ENCODE results near the gene MRPL21.

DNA sequence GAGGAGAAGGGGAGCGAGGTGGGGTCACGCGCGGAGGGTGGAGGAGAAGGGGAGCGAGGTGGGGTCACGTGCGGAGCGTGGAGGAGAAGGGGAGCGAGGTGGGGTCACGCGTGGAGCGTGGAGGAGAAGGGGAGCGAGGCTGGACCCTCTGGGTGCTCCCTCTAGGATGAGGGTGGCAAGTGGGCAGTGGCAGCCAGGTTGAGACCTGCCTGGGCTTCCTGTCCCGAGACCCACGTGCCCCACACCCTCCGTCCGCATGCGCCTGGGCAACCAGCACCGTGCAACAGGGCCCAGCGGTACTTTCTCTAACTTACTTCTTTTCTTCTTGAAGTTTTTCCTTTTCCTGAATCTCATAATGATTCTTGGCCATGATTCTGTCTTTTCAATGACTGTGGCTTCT, 11.1 kb downstream of the MRPL21 start:
- TF ChIP-seq, protein P1, sequence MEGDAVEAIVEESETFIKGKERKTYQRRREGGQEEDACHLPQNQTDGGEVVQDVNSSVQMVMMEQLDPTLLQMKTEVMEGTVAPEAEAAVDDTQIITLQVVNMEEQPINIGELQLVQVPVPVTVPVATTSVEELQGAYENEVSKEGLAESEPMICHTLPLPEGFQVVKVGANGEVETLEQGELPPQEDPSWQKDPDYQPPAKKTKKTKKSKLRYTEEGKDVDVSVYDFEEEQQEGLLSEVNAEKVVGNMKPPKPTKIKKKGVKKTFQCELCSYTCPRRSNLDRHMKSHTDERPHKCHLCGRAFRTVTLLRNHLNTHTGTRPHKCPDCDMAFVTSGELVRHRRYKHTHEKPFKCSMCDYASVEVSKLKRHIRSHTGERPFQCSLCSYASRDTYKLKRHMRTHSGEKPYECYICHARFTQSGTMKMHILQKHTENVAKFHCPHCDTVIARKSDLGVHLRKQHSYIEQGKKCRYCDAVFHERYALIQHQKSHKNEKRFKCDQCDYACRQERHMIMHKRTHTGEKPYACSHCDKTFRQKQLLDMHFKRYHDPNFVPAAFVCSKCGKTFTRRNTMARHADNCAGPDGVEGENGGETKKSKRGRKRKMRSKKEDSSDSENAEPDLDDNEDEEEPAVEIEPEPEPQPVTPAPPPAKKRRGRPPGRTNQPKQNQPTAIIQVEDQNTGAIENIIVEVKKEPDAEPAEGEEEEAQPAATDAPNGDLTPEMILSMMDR (conservative IDR thresholded peaks at IDR 0.05; ENCODE audit: low read depth in 2 of 2): no peak
- TF ChIP-seq POLR2AphosphoS5 (IDR thresholded peaks at IDR 0.05; ENCODE audit: low read depth) (no peak), EZH2 (IDR thresholded peaks at IDR 0.05; ENCODE audit: low read depth, unreplicated experiment) (no peak), STAT1 (IDR thresholded peaks at IDR 0.05; ENCODE audit: unreplicated experiment) (no peak), CREB1 (CRISPR knock-in tag; IDR thresholded peaks at IDR 0.05; ENCODE audit: low read depth) (no peak), REST (IDR thresholded peaks at IDR 0.05; ENCODE audit: unreplicated experiment) (no peak), EZH2phosphoT487 (IDR thresholded peaks at IDR 0.05; ENCODE audit: unreplicated experiment) (no peak), NANOG (IDR thresholded peaks at IDR 0.05; ENCODE audit: borderline replicate concordance) (no peak), JUNB (IDR thresholded peaks at IDR 0.05; ENCODE audit: unreplicated experiment) (no peak), ZNF331 (CRISPR knock-in tag; IDR thresholded peaks at IDR 0.05; ENCODE audit: low read depth) (no peak), ZNF114 (CRISPR knock-in tag; IDR thresholded peaks at IDR 0.05) (no peak)
- TF ChIP-seq, protein P2, sequence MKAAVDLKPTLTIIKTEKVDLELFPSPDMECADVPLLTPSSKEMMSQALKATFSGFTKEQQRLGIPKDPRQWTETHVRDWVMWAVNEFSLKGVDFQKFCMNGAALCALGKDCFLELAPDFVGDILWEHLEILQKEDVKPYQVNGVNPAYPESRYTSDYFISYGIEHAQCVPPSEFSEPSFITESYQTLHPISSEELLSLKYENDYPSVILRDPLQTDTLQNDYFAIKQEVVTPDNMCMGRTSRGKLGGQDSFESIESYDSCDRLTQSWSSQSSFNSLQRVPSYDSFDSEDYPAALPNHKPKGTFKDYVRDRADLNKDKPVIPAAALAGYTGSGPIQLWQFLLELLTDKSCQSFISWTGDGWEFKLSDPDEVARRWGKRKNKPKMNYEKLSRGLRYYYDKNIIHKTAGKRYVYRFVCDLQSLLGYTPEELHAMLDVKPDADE (IDR thresholded peaks at IDR 0.05): no peak
- TF ChIP-seq, protein P3, sequence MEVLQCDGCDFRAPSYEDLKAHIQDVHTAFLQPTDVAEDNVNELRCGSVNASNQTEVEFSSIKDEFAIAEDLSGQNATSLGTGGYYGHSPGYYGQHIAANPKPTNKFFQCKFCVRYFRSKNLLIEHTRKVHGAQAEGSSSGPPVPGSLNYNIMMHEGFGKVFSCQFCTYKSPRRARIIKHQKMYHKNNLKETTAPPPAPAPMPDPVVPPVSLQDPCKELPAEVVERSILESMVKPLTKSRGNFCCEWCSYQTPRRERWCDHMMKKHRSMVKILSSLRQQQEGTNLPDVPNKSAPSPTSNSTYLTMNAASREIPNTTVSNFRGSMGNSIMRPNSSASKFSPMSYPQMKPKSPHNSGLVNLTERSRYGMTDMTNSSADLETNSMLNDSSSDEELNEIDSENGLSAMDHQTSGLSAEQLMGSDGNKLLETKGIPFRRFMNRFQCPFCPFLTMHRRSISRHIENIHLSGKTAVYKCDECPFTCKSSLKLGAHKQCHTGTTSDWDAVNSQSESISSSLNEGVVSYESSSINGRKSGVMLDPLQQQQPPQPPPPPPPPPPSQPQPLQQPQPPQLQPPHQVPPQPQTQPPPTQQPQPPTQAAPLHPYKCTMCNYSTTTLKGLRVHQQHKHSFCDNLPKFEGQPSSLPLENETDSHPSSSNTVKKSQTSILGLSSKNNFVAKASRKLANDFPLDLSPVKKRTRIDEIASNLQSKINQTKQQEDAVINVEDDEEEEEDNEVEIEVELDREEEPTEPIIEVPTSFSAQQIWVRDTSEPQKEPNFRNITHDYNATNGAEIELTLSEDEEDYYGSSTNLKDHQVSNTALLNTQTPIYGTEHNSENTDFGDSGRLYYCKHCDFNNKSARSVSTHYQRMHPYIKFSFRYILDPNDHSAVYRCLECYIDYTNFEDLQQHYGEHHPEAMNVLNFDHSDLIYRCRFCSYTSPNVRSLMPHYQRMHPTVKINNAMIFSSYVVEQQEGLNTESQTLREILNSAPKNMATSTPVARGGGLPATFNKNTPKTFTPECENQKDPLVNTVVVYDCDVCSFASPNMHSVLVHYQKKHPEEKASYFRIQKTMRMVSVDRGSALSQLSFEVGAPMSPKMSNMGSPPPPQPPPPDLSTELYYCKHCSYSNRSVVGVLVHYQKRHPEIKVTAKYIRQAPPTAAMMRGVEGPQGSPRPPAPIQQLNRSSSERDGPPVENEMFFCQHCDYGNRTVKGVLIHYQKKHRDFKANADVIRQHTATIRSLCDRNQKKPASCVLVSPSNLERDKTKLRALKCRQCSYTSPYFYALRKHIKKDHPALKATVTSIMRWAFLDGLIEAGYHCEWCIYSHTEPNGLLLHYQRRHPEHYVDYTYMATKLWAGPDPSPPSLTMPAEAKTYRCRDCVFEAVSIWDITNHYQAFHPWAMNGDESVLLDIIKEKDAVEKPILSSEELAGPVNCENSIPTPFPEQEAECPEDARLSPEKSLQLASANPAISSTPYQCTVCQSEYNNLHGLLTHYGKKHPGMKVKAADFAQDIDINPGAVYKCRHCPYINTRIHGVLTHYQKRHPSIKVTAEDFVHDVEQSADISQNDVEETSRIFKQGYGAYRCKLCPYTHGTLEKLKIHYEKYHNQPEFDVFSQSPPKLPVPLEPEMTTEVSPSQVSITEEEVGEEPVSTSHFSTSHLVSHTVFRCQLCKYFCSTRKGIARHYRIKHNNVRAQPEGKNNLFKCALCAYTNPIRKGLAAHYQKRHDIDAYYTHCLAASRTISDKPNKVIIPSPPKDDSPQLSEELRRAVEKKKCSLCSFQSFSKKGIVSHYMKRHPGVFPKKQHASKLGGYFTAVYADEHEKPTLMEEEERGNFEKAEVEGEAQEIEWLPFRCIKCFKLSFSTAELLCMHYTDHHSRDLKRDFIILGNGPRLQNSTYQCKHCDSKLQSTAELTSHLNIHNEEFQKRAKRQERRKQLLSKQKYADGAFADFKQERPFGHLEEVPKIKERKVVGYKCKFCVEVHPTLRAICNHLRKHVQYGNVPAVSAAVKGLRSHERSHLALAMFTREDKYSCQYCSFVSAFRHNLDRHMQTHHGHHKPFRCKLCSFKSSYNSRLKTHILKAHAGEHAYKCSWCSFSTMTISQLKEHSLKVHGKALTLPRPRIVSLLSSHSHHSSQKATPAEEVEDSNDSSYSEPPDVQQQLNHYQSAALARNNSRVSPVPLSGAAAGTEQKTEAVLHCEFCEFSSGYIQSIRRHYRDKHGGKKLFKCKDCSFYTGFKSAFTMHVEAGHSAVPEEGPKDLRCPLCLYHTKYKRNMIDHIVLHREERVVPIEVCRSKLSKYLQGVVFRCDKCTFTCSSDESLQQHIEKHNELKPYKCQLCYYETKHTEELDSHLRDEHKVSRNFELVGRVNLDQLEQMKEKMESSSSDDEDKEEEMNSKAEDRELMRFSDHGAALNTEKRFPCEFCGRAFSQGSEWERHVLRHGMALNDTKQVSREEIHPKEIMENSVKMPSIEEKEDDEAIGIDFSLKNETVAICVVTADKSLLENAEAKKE (CRISPR knock-in tag; IDR thresholded peaks at IDR 0.05): no peak

Measured in GM23338 (cell line).